Posterior vena cava (tissue), 2 donors: Measurements from ENCODE around the gene USP10. TPM values are rescaled to one million over a fixed set of nuclear protein-coding genes. Genes with fewer than 3 reads are reported as not detected.

Experiments
- DNase-seq: peaks from one replicate; pipeline ENCODE4 v3.0.0-alpha.2; 2020; ENCODE audit warnings: low spot score
- intact Hi-C, 2 donors: fragments of 100-400 bp; cut with DNase I; formaldehyde crosslinking; loops; one replicate each; pipeline versions ENCODE4 v1.14.1 to v1.14.2; 2022 to 2023
- long read RNA-seq, 2 donors: library from polyadenylated mRNA; unstranded; transcript quantifications; one replicate each; pipeline ENCODE4 v2.0.0, GENCODE V29; 2020 to 2021
- total RNA-seq, 2 donors: library from RNA; stranded (reverse); fragmentation: NEBNext Ultra II Directional; extraction: Animal tissue kit (Norgen Biotek cat#: 25700); gene quantifications; one replicate each; pipeline ENCODE4 v1.2.1, GENCODE V29; 2021
- donor health status: DM: yes; HTN: yes; CAD: no.
- donor health status: DM: yes; HTN: yes; CAD: no.

Gene USP10, protein sequence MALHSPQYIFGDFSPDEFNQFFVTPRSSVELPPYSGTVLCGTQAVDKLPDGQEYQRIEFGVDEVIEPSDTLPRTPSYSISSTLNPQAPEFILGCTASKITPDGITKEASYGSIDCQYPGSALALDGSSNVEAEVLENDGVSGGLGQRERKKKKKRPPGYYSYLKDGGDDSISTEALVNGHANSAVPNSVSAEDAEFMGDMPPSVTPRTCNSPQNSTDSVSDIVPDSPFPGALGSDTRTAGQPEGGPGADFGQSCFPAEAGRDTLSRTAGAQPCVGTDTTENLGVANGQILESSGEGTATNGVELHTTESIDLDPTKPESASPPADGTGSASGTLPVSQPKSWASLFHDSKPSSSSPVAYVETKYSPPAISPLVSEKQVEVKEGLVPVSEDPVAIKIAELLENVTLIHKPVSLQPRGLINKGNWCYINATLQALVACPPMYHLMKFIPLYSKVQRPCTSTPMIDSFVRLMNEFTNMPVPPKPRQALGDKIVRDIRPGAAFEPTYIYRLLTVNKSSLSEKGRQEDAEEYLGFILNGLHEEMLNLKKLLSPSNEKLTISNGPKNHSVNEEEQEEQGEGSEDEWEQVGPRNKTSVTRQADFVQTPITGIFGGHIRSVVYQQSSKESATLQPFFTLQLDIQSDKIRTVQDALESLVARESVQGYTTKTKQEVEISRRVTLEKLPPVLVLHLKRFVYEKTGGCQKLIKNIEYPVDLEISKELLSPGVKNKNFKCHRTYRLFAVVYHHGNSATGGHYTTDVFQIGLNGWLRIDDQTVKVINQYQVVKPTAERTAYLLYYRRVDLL
- total RNA-seq, result 10 to 100 TPM; 64.3 to 68.1 TPM
- long read RNA-seq, donor 1, transcript USP10-201 (14 exons, 3,009 nt), result major isoform, 13 of 31 reads
- long read RNA-seq, donor 1, partial matches to known transcripts, result 13 of 31 reads
- long read RNA-seq, donor 1, other reads (novel, unspliced or antisense), result 4 of 31 reads
- long read RNA-seq, donor 2, transcript USP10-201 (14 exons, 3,009 nt), result major isoform, 26 of 71 reads
- long read RNA-seq, donor 2, partial matches to known transcripts, result 34 of 71 reads
- long read RNA-seq, donor 2, other reads (novel, unspliced or antisense), result 6 of 71 reads

DNA sequence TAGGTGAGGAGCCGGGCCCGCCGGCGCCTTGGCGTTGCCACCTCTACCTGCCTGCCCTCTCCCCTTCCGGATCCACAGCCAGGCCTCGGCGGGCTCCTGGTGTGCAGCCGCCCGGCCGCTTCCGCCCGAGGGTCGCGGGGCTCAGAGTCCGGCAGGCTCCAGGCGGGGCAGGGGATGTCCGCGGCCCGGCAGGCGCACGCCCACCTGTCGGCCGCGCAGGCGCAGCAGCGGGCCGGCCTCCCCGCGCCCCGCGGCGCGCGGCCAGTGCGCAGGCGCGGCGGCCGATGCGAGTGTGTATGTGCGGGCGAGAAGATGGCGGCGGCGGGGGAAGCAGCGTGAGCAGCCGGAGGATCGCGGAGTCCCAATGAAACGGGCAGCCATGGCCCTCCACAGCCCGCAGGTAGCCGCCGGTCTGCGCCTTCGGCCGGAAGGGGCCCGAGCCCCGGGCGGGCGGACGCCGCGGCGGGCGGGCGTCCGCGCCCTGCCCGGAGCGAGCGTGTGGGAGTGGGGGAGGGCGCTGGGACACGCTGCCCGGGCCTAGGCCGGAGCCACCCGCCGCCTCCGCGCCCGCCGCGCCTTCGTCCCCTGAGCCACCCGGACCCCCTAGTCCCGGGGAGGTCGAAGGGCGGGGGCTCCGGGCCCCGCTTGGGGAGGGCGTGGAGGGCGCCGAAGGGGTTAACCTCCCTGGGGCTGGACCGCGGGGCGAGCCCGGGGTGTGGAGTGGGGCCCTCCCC is at the start of gene USP10:
USP10 (plus strand) TSS at position 289 of the 734 bp plus-strand sequence; CDS start at position 380, 91 bp downstream.
- intact Hi-C loops, result no loop called here
- DNase-seq, result peak; percentile 94

GRCh38 chr16:84650062-84650991 is 49.5 kb upstream of the USP10 start:
- intact Hi-C loops, result no loop called here
- DNase-seq, result no peak

GRCh38 chr16:84652566-84652965 is 47.2 kb upstream of the USP10 start:
- intact Hi-C loops, result no loop called here
- no peak for DNase-seq

- no peak for DNase-seq
- intact Hi-C loops, result no loop called here
These were observed 45.6 kb upstream of the USP10 start for GRCh38 chr16:84654238-84654637.

GRCh38 chr16:84654998-84655397 is 44.8 kb upstream of the USP10 start:
- intact Hi-C loops, result no loop called here
- no peak for DNase-seq

- intact Hi-C loops, result no loop called here
- no peak for DNase-seq
These were observed 43.2 kb upstream of the USP10 start for GRCh38 chr16:84656649-84657048.

DNA sequence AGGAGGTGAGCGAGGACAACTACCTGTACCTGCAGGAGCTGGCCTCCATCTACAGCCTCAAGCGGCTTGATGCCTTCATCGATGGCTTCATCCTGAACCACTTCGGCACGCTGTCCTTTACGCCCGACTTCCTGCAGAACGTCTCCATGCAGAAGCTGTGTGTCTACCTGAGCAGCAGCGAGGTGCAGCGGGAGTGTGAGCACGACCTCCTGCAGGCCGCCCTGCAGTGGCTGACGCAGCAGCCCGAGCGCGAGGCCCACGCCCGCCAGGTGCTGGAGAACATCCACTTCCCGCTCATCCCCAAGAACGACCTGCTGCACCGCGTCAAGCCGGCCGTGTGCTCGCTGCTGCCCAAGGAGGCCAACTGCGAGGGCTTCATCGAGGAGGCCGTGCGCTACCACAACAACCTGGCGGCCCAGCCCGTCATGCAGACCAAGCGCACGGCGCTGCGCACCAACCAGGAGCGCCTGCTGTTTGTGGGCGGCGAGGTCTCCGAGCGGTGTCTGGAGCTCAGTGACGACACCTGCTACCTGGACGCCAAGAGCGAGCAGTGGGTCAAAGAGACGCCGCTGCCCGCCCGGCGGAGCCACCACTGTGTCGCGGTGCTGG is 42.5 kb upstream of the USP10 start:
- intact Hi-C loops, result no loop called here
- no peak for DNase-seq

GRCh38 chr16:84658690-84659089 is 41.1 kb upstream of the USP10 start:
- intact Hi-C loops, result no loop called here
- DNase-seq, result no peak

- no peak for DNase-seq
- intact Hi-C loops, result loop anchor here in 1 of 2 donors (10.0 kb wide), 1 partner anchor 55 kb away; no protein-coding TSS in a partner anchor
These were observed 40.0 kb upstream of the USP10 start for GRCh38 chr16:84659656-84660300.

DNA sequence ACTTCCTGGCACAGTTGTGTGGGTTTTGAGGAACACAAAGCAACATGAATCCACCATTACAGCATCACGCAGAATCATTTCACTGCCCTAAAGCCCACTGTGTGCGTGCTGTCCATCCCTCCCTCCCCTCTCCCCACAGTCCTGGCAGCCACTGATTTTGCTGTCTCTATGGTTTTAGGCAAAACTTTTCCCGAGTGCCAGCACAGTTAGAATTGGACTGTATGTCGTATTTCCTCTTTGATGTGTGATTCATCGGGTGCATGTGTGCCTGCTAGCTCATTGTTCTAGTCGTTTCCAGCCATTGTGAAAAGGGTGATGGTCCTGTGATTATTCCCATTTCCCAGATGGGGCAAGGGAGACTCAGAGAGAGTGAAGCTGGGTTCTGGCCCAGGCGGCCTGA is 38.8 kb upstream of the USP10 start:
- intact Hi-C loops, result loop anchor here in 1 of 2 donors (10.0 kb wide), 1 partner anchor 54 kb away; no protein-coding TSS in a partner anchor
- DNase-seq, result peak; percentile 55

DNA sequence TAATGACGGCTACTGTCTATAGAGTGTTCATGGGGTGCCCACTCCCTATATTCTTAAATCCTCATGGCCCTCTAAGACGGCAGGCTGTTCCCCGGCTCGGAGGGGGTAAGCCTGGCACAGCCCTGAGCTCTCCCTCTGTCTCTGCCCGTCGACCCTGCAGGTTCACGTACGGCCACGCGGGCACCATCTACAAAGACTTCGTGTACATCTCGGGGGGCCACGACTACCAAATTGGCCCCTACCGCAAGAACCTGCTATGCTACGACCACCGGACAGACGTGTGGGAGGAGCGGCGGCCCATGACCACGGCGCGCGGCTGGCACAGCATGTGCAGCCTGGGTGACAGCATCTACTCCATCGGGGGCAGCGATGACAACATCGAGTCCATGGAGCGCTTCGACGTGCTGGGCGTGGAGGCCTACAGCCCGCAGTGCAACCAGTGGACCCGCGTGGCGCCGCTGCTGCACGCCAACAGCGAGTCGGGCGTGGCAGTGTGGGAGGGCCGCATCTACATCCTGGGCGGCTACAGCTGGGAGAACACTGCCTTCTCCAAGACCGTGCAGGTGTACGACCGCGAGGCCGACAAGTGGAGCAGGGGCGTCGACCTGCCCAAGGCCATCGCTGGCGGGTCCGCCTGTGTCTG is 38.3 kb upstream of the USP10 start:
- DNase-seq, result peak; percentile 71
- intact Hi-C loops, result loop anchor here in 1 of 2 donors (10.0 kb wide), 1 partner anchor 53 kb away; no protein-coding TSS in a partner anchor

DNA sequence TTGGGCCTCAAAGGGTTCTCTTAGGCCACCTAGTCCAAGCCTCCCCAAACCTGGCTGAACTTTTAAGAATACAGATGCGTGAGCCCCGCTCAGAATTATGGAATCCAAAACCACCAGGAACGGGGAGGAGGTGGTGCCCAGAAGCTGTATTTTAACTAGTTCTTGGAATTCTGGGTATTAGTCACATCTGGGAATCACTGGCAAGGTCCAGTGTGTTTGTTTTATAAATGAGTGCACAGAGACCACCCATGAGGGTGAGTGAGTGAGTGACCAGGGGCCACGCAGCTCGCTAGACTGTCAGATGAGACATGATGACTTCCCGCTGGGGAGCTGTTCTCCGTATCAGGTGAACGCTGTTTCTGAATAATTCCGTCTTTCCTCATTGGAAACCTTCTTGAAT is 37.3 kb upstream of the USP10 start:
- peak; percentile 34 for DNase-seq
- intact Hi-C loops, result loop anchor here in 1 of 2 donors (10.0 kb wide), 1 partner anchor 52 kb away; no protein-coding TSS in a partner anchor

DNA sequence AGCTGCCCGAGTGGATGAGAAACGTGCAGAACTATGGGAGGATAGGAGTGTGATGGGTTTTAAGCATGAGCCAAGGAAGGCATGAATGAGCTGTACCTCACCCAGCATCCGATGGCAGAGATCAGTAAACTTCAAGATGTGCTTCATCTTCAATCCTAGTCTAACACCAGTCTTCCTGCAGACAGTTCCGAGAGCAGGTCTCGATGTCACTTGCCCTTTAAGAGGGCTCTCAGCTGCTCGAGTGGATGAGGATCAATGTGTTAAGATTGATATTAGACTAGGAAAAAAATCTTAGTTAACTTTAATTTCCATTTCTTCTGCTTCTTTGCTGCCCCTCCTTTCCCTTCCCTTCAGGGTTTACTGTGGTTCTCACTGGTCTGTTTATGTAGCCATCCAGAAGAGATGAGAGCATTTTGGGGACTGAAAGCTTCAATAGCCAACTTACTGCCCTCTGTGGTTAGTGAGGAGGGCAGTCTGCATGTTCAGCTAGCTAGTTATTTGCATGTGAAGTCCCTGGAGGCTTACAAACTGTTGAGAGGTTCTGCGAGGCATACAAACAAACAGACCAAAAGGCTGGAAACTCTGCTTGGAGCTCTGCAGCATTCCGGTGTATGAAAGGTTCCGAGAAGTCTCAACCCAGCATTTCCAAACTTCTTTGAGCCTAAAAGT is 36.2 kb upstream of the USP10 start:
- peak; percentile 9 for DNase-seq
- intact Hi-C loops, result loop anchor here in 1 of 2 donors (10.0 kb wide), 1 partner anchor 51 kb away; no protein-coding TSS in a partner anchor

DNA sequence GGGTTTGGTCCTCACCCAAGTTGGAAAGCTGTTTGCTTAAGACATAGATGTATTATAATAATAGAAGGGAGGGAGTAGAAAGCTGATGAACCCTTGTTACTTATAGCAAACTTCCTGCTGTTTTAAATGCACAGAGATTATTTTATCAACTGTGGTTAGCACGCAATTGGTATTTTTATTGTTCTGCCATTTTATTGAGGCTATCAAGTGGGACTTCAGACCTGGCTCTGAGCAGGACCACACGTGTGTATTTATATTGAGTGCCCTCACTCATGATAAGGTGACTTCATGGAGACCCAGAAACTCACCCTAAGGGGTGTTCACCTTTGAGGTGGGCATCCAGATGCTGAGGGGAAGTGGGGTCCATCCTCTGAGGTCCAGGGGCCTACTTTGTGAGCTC is 34.4 kb upstream of the USP10 start:
- intact Hi-C loops, result loop anchor here in 1 of 2 donors (10.0 kb wide), 1 partner anchor 49 kb away; no protein-coding TSS in a partner anchor
- no peak for DNase-seq

- DNase-seq, result peak; percentile 55
- intact Hi-C loops, result loop anchor here in 1 of 2 donors (10.0 kb wide), 1 partner anchor 49 kb away; no protein-coding TSS in a partner anchor
These were observed 34.0 kb upstream of the USP10 start for GRCh38 chr16:84665843-84666242.
